ENCODE results near the gene DNAJB6.

DNA sequence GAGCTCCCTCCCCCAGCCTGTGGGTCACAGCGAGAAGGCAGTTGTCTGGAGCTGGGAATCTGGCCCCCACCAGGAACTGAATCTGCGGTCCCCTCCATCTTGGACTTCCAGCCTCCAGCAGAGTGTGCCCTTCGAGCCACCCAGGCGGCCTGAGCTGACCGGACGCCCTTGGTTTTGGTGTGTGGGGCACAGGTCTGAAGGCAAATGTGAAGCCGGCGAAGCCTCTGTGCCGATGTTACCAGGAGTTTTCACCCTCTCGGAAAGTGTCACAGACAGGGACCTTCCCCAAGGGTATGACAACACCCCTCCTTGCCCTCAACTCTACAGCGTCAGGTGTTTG is 109.1 kb downstream of the DNAJB6 start:
- TF ChIP-seq, protein P1, sequence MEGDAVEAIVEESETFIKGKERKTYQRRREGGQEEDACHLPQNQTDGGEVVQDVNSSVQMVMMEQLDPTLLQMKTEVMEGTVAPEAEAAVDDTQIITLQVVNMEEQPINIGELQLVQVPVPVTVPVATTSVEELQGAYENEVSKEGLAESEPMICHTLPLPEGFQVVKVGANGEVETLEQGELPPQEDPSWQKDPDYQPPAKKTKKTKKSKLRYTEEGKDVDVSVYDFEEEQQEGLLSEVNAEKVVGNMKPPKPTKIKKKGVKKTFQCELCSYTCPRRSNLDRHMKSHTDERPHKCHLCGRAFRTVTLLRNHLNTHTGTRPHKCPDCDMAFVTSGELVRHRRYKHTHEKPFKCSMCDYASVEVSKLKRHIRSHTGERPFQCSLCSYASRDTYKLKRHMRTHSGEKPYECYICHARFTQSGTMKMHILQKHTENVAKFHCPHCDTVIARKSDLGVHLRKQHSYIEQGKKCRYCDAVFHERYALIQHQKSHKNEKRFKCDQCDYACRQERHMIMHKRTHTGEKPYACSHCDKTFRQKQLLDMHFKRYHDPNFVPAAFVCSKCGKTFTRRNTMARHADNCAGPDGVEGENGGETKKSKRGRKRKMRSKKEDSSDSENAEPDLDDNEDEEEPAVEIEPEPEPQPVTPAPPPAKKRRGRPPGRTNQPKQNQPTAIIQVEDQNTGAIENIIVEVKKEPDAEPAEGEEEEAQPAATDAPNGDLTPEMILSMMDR (conservative IDR thresholded peaks at IDR 0.05; ENCODE audit: low read depth, low read length) = no peak
- TF ChIP-seq POLR2A (IDR thresholded peaks at IDR 0.05; ENCODE audit: low read depth, low read length) (no peak), MXI1 (IDR thresholded peaks at IDR 0.05; ENCODE audit: borderline replicate concordance, low read depth, low read length) (no peak), SMC3 (IDR thresholded peaks at IDR 0.05; ENCODE audit: low read depth, low read length) (no peak), CEBPB (IDR thresholded peaks at IDR 0.05; ENCODE audit: low read depth, low read length) (no peak), RCOR1 (IDR thresholded peaks at IDR 0.05; ENCODE audit: insufficient replicate concordance, low read length) (no peak)

Measured in IMR-90 (cell line).